H1 (cell line): ENCODE data around the gene KYNU. TPM values are rescaled to one million over a fixed set of nuclear protein-coding genes. Genes with fewer than 3 reads are reported as not detected.

Experiments used
- JUND ChIP-seq: IDR thresholded peaks from 2 replicates; pipeline ENCODE4 v1.6.1; 2011; ENCODE audit warnings: mild to moderate bottlenecking, improper control_type of control experiment, low read length
- RFX5 ChIP-seq: IDR thresholded peaks from 2 replicates; pipeline ENCODE4 v1.6.1; 2011; ENCODE audit warnings: low read depth, low read length, improper control_type of control experiment, borderline replicate concordance
- SP2 ChIP-seq: IDR thresholded peaks from 2 replicates; pipeline ENCODE4 v1.6.1; 2012; ENCODE audit warnings: mild to moderate bottlenecking, low read length, inconsistent platforms
- USF2 ChIP-seq: IDR thresholded peaks from 2 replicates; pipeline ENCODE4 v1.6.1; 2011; ENCODE audit warnings: low read length, improper control_type of control experiment
- polyA plus RNA-seq, 7 experiments: library from polyadenylated mRNA; depleted of rRNA in 3 of 7; stranded (reverse) in 5 of 7; unstranded in 2 of 7; fragments of >200 nt in 5 of 7; fragments of 200-250 nt in 2 of 7; gene quantifications; 1 replicate in 5 of 7; 2 replicates in 1 of 7; 4 replicates in 1 of 7; pipeline versions ENCODE4 v1.2.1 to v1.2.3, GENCODE V29; 2011 to 2013; ENCODE audit warnings: missing spikeins in 2 of 7, mixed read lengths in 2 of 7
- total RNA-seq: library from RNA; stranded (reverse); fragmentation: NEBNext Ultra II Directional; extraction: Animal tissue kit (Norgen Biotek cat#: 25700); gene quantifications from 2 replicates; pipeline ENCODE4 v1.2.1, GENCODE V29; 2021
- TF ChIP-seq, protein P1 (sequence below): IDR thresholded peaks from 2 replicates; pipeline ENCODE4 v1.6.1; 2012; ENCODE audit warnings: low read length, inconsistent platforms

KYNU gene
- total and polyA plus RNA-seq, 2 of the 8 experiments (the other 6 are each of a cell fraction or from before 2014, with no cell fraction given), result 0.09 to 0.13 TPM

DNA sequence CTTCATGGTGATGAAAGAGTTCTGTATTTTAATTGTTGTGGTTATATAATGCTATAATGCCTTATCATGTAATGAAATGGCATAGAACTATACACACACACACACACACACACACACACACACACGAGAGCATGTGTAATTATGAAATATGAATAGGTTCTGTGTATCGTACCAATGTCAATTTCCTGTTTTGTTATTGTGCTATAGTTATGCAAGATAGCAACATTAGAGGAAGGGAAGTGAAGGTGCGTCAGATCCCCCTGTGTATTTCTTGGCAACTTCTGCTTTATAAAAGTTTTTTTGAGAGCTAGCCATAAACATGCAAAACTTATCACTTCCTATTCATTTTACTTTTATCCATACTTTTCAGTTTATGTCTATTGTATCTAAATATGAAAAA, 191.0 kb downstream of the KYNU start (continued):
- TF ChIP-seq, protein P1, sequence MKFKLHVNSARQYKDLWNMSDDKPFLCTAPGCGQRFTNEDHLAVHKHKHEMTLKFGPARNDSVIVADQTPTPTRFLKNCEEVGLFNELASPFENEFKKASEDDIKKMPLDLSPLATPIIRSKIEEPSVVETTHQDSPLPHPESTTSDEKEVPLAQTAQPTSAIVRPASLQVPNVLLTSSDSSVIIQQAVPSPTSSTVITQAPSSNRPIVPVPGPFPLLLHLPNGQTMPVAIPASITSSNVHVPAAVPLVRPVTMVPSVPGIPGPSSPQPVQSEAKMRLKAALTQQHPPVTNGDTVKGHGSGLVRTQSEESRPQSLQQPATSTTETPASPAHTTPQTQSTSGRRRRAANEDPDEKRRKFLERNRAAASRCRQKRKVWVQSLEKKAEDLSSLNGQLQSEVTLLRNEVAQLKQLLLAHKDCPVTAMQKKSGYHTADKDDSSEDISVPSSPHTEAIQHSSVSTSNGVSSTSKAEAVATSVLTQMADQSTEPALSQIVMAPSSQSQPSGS, result no peak
- TF ChIP-seq SP2, result no peak
- TF ChIP-seq RFX5, result no peak
- TF ChIP-seq JUND, result no peak
- TF ChIP-seq USF2, result no peak
